Neural progenitor cell (in vitro differentiated cells): ENCODE measurements around the gene TAF1L. TPM values are rescaled to one million over a fixed set of nuclear protein-coding genes. Genes with fewer than 3 reads are reported as not detected.

Experiments used
- DNase-seq: peaks from one replicate; pipeline ENCODE4 v3.0.0-alpha.2; 2016; ENCODE audit warnings: low spot score
- H2AFZ ChIP-seq: fragments of 200-600 bp; sonication (generic); replicated peaks from 2 replicates; pipeline ENCODE4 v1.6.1; 2016; ENCODE audit warnings: antibody characterized with exemption
- H3F3A ChIP-seq: fragments of 200-600 bp; sonication (generic); 2 replicates; pipeline ENCODE4 v1.6.1; 2016; ENCODE audit warnings: antibody characterized with exemption, low read depth
- H3K27ac ChIP-seq: fragments of 200-600 bp; sonication (generic); 2 replicates; pipeline ENCODE4 v1.5.1; 2016; ENCODE audit warnings: mild to moderate bottlenecking
- H3K27me3 ChIP-seq: fragments of 200-600 bp; sonication (generic); 2 replicates; pipeline ENCODE4 v1.6.1; 2016; ENCODE audit warnings: mild to moderate bottlenecking, moderate library complexity
- H3K36me3 ChIP-seq: fragments of 200-600 bp; sonication (generic); 2 replicates; pipeline ENCODE4 v1.5.1; 2016
- H3K4me1 ChIP-seq: fragments of 200-600 bp; sonication (generic); 2 replicates; pipeline ENCODE4 v1.6.1; 2016; ENCODE audit warnings: mixed run types
- H3K4me2 ChIP-seq: fragments of 200-600 bp; sonication (generic); 2 replicates; pipeline ENCODE4 v1.6.1; 2016
- H3K4me3 ChIP-seq: fragments of 200-600 bp; sonication (generic); 2 replicates; pipeline ENCODE4 v1.5.1; 2016
- H3K79me2 ChIP-seq: fragments of 200-600 bp; sonication (generic); 2 replicates; pipeline ENCODE4 v1.6.1; 2016; ENCODE audit warnings: low read depth
- H3K9ac ChIP-seq: fragments of 200-600 bp; sonication (generic); 2 replicates; pipeline ENCODE4 v1.6.1; 2016
- H3K9me3 ChIP-seq: fragments of 200-600 bp; sonication (generic); 2 replicates; pipeline ENCODE4 v1.5.1; 2016; ENCODE audit warnings: low read depth
- H4K20me1 ChIP-seq: fragments of 200-600 bp; sonication (generic); 2 replicates; pipeline ENCODE4 v1.6.1; 2016; ENCODE audit warnings: low read depth
- H3K27ac Mint-ChIP-seq: 3 replicates; pipeline ENCODE4 v1.8.0; 2021; ENCODE audit warnings: mixed read lengths
- H3K27me3 Mint-ChIP-seq: 2 replicates; pipeline ENCODE4 v1.8.0; 2022; ENCODE audit warnings: low read depth, mild to moderate bottlenecking, inconsistent platforms, moderate library complexity, mixed read lengths; ENCODE audit not compliant: insufficient read depth
- H3K36me3 Mint-ChIP-seq: 3 replicates; pipeline ENCODE4 v1.8.0; 2021; ENCODE audit warnings: mixed read lengths
- H3K4me1 Mint-ChIP-seq: 3 replicates; pipeline ENCODE4 v1.8.0; 2021; ENCODE audit warnings: mixed read lengths
- H3K4me3 Mint-ChIP-seq: 3 replicates; pipeline ENCODE4 v1.8.0; 2021; ENCODE audit warnings: mild to moderate bottlenecking, moderate library complexity, mixed read lengths
- H3K9me3 Mint-ChIP-seq: 3 replicates; pipeline ENCODE4 v1.8.0; 2020; ENCODE audit warnings: mixed read lengths
- EZH2 ChIP-seq: fragments of 200-600 bp; sonication (generic); IDR thresholded peaks from 2 replicates; pipeline ENCODE4 v1.6.1; 2017; ENCODE audit warnings: antibody characterized with exemption, mild to moderate bottlenecking, moderate library complexity
- EZH2phosphoT487 ChIP-seq: fragments of 200-600 bp; sonication (generic); IDR thresholded peaks from 2 replicates; pipeline ENCODE4 v1.6.1; 2017; ENCODE audit warnings: antibody characterized with exemption
- total RNA-seq: library from RNA; depleted of rRNA; stranded (reverse); fragments of >200 nt; gene quantifications from 2 replicates; pipeline ENCODE4 v1.2.3, GENCODE V29; 2015; ENCODE audit warnings: low replicate concordance
- TF ChIP-seq, protein P1 (sequence below): fragments of 200-600 bp; sonication (generic); IDR thresholded peaks from 2 replicates; pipeline ENCODE4 v1.5.1; 2017; ENCODE audit warnings: antibody characterized with exemption, mild to moderate bottlenecking

Gene TAF1L
- total RNA-seq, 1 donor from 2014 or later: not detected

DNA sequence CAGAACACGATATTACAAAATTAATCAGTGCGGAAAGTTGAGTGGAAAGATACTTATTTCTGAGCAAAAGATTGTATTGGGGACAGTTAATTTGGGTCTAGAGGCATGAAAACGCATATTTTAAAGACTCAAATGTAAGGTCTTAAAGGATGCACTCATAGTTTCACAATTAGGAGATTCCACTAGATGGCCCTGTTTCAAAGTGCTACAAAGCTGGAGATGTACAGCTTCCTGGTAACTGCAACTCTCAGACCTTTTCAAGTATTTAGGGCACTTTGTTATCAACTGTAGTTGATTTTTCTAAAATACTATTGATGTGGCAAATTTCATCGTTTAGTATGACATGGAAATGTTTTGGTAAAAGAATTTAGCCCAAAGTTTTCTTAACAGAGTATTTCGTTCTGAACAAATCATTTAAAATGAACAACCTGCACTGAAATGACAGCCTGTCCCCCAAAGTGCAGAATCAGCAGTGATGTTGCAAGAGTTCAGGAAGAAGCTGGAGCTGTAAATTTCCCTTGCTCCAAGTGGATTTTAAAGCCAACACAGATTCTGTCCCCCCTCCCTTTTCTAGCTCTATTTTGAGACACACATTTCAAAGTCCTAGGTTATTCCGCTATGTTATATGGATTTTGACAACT lies 46.3 kb downstream of the TAF1L start:
- Histone ChIP-seq H3K36me3 (no peaks in the 10 kb centered on the region), H3K4me2 (no peak overlapping the region), H3K4me1 (no peaks in the 10 kb centered on the region), H3K9me3 (no peaks in the 10 kb centered on the region), H4K20me1 (no peaks in the 10 kb centered on the region), H3K79me2 (no peaks in the 10 kb centered on the region), H3K9ac (no peak overlapping the region), H3K4me3 (no peak overlapping the region), H3F3A (no peaks in the 10 kb centered on the region), H3K27ac (no peak overlapping the region), H3K27me3 (no peaks in the 10 kb centered on the region), H2AFZ (no peak overlapping the region)
- H3K9me3 Mint-ChIP-seq: peaks cover 2% of the 10 kb centered on the region
- peak; percentile 57 for DNase-seq
- H3K36me3 Mint-ChIP-seq: no peaks in the 10 kb centered on the region
- no peak overlapping the region for H3K27ac Mint-ChIP-seq
- H3K4me3 Mint-ChIP-seq: no peak overlapping the region
- no peaks in the 10 kb centered on the region for H3K4me1 Mint-ChIP-seq
- H3K27me3 Mint-ChIP-seq: no peaks in the 10 kb centered on the region
- TF ChIP-seq, protein P1, sequence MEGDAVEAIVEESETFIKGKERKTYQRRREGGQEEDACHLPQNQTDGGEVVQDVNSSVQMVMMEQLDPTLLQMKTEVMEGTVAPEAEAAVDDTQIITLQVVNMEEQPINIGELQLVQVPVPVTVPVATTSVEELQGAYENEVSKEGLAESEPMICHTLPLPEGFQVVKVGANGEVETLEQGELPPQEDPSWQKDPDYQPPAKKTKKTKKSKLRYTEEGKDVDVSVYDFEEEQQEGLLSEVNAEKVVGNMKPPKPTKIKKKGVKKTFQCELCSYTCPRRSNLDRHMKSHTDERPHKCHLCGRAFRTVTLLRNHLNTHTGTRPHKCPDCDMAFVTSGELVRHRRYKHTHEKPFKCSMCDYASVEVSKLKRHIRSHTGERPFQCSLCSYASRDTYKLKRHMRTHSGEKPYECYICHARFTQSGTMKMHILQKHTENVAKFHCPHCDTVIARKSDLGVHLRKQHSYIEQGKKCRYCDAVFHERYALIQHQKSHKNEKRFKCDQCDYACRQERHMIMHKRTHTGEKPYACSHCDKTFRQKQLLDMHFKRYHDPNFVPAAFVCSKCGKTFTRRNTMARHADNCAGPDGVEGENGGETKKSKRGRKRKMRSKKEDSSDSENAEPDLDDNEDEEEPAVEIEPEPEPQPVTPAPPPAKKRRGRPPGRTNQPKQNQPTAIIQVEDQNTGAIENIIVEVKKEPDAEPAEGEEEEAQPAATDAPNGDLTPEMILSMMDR: peak; percentile 64
- TF ChIP-seq EZH2phosphoT487 (no peak), EZH2 (no peak)

DNA sequence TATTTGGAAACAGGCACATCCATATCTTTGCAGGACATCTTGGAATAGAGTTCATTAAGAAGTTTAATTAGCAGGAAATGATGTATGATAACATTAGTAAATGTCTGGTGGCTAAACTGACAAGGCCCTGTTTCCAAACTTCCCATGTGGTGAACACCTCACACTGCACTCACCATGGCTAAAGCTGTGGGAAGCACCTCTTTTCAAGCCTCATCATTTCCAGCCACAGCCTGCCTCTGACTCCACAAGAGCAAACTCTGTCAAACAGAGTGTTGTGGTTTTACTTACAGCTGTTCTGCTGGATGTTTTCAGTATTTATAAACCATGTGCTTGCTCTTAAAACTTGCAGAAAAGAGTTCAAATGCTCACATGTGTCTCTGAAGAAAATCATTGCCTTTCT lies 47.6 kb downstream of the TAF1L start:
- Mint-ChIP-seq H3K9me3 (peaks cover 2% of the 10 kb centered on the region), H3K36me3 (no peaks in the 10 kb centered on the region), H3K4me1 (no peaks in the 10 kb centered on the region), H3K27ac (no peak overlapping the region), H3K27me3 (no peaks in the 10 kb centered on the region), H3K4me3 (no peak overlapping the region)
- Histone ChIP-seq H3K36me3 (no peaks in the 10 kb centered on the region), H3K9ac (no peak overlapping the region), H3K4me1 (no peaks in the 10 kb centered on the region), H3K4me3 (no peak overlapping the region), H3F3A (no peaks in the 10 kb centered on the region), H3K27me3 (no peaks in the 10 kb centered on the region), H3K27ac (no peak overlapping the region), H3K9me3 (no peaks in the 10 kb centered on the region), H2AFZ (no peak overlapping the region), H4K20me1 (no peaks in the 10 kb centered on the region), H3K79me2 (no peaks in the 10 kb centered on the region), H3K4me2 (no peak overlapping the region)
- no peak for DNase-seq
- TF ChIP-seq EZH2phosphoT487 (no peak), EZH2 (no peak)
- TF ChIP-seq, protein P1: no peak

DNA sequence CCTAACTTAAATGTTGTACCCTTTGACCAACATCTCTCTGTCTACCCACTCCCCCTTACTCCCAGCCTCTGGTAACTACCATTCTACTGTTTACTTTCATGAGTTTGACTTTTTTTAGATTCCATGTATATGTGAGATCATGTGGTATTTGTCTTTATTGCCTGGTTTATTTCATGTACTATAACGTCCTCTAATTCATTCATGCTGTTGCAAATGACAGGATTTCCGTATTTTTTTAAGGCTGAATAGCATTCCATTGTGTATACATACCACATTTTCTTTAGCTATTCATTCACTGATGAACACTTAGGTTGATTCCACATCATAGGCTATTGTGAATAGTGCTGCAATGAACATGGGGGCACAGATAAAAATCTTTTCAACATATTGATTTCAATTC lies 50.7 kb downstream of the TAF1L start:
- Histone ChIP-seq H3K4me3 (no peak overlapping the region), H3F3A (no peaks in the 10 kb centered on the region), H4K20me1 (no peaks in the 10 kb centered on the region), H3K4me1 (no peaks in the 10 kb centered on the region), H2AFZ (no peak overlapping the region), H3K79me2 (no peaks in the 10 kb centered on the region), H3K36me3 (no peaks in the 10 kb centered on the region), H3K9ac (no peak overlapping the region), H3K27me3 (no peaks in the 10 kb centered on the region), H3K27ac (no peak overlapping the region), H3K4me2 (no peak overlapping the region), H3K9me3 (no peaks in the 10 kb centered on the region)
- Mint-ChIP-seq H3K4me3 (no peak overlapping the region), H3K4me1 (no peaks in the 10 kb centered on the region), H3K27ac (no peak overlapping the region), H3K27me3 (no peaks in the 10 kb centered on the region), H3K9me3 (peaks cover 2% of the 10 kb centered on the region), H3K36me3 (no peaks in the 10 kb centered on the region)
- DNase-seq: no peak
- TF ChIP-seq EZH2phosphoT487 (no peak), EZH2 (no peak)
- TF ChIP-seq, protein P1: no peak
